GM19193 (cell line): Measurements from ENCODE around the gene UNC13B.

Experiments
- POLR2A ChIP-seq: IDR thresholded peaks from 4 replicates; pipeline ENCODE4 v1.6.1; 2011; ENCODE audit not compliant: insufficient read depth, insufficient read length; ENCODE audit errors: extremely low read depth

UNC13B gene

DNA sequence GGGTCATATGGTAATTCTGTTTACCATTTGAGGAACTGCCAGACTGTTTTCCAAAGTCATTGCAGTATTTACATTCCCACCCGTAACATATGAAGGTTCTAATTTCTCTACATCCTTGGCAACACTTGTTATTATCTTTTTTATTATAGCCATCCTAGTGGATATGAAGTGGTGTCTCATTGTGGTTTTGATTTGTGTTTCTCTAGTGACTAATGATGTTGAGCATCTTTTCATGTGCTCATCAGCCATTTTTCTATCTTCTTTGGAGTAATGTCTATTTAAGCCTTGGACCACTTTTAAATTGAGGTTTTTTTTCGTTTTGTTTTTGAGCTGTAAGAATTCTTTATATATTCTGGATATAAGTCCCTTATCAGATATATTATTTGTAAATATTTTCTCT, 195.3 kb downstream of the UNC13B start:
- no peak for TF ChIP-seq POLR2A

DNA sequence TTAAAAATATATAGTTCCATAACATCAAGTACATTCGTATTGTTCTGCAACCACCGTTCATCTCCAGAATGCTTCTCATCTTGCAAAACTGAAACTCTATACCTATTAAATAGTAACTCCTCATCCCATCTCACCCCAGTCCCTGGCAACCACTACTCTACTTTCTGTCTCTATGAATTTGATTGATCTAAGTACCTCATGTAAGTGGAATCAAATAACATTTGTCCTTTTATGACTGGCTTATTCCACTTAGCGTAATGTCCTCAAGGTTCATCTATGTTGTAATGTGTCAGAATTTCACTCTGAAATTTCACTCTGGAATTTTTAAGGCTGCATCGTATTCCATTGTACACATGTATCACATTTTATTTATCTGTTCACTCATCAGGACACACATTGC, 196.0 kb downstream of the UNC13B start:
- no peak for TF ChIP-seq POLR2A

DNA sequence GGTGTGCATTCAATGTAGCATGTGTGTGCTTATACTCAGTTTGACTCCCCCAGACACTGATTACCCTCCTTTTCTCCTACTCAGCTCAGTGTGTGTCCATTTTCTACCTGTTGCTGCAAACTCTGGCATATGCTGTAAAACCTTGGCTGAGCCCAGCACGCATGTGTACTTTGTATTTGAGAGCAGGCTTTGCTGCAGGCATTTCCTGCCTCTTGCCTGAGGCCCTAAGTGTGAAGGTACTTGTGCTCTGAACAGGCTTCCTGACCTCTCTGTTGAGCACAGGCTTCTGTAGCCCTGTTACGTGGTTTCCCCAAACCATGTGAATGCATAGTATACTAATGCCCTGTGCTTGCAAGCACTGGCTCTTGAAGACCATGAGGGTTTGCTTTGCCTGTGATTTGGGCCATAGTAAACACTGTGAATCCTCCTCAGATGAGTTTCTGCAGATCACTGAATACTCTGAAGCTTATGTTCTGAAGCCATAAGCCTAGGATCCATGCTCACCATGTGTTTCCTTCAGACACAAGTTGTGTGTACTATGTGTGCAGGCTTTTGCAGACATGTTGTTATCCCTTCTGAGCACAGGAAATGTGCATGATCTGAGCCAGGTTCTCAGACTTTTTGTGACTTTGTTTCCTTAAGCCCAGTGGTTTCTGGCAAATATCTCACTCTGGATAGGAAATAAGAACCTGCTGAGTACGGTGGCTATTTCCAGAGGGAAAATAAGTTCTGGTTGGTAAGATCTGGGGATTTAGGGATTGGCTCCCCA, 203.2 kb downstream of the UNC13B start:
- no peak for TF ChIP-seq POLR2A

DNA sequence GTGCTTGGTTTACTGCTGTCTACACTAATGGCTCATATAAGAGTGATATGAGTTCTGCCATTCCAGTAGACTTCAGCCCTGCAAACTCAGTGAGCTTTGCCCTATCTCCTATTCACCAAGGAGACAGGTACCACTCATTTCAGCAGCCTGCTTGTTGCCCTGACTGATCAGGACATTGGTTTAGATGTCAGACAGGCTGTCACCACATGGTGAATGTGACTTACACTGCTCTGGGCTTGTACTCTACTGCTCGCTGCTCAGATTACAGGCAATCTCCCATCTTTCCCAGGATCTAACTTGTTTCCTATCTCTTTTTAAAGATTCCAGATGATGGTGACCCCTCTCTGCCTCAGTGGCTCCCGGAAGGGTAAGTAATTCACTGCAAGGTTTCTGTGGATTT, 204.8 kb downstream of the UNC13B start:
- TF ChIP-seq POLR2A, result no peak

DNA sequence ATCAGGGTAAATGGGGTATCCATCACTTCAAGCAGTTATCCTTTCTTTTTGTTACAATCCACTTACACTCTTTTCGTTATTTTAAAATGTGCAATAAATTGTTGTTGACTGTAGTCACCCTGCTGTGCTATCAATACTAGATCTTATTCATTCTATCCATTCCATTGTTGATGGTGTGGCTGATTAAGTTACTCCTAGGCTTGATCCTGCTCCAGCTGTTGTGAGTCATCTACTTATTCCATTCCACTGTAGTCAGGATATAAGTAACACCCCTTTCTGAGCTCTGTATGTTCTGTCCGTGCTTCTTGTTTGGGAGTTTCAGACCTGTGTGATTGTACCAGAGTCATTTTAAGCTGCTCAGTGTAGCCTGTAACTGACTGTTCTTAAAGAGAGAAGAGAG, 205.6 kb downstream of the UNC13B start:
- TF ChIP-seq POLR2A, result no peak

DNA sequence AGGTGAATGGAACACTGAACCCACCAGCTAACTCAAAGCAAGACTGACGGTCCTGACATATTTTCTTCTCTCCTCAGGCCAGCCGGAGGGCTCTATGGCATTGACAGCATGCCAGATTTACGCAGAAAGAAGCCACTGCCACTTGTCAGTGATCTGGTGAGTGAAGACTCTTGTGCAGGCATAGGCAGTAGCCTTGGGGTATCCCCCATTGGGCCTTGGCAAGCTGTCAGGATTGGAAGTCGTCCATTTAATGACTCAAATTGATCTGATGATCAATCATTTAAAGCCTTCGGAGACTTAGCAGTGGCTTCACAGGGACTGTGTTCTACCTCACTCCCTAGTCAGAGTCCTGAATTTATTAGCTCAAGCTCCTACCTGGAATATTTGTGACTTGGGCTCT, 208.4 kb downstream of the UNC13B start:
- no peak for TF ChIP-seq POLR2A

DNA sequence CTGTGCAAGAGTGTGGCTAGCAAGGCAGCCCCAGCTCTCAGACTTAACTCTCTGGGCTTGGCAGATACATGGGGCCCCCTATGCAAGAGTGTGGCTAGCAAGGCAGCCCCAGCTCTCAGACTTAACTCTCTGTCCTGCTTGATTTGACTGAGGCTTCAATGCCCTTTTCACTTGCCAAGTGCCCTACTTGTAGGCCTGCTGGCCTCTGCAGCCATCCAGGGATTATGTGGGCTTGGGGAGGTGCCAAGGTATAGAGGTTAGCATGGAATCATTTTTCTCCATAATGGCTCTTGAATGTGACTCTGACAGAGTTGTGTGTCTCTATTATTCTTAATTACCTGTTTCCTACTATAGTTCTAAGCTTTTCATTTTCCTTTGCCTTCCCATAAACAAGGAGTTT, 212.6 kb downstream of the UNC13B start:
- TF ChIP-seq POLR2A, result no peak

DNA sequence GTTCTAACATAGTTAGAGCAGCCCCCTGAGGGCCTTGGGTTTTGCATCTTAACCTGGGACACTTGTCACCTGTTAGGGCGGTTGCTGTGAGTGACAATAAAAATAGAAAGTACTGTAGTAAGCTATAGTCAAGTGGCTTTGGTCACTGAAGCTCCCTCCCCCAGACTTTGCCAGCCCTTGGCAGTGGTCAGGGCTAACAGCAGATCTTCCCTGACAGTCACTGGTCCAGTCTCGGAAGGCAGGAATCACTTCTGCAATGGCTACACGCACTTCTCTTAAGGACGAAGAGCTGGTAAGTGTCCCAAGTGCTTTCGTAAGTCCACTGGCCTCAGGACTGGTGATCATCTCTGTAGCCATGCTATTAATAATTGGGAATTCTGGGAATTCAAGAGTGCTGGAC, 213.1 kb downstream of the UNC13B start:
- no peak for TF ChIP-seq POLR2A

DNA sequence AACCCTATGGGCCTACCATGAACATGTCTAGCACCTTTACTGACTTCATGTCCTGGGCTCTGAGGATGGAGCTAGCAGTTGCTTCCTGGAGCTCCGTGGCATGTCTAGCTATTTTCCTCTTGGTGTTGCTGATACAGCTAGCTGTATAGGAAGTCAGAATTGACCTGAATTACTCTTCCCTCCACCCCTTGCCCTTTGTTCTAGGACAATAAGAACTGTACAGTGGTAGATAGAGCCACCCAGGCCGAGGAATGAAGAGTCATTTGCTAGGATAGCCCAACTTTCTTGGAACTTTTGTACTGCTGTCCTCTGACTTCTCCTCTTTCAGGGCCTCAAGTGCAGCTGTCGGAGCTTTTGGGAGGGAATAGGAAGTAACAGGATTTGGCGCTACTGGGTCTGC, 218.2 kb downstream of the UNC13B start:
- no peak for TF ChIP-seq POLR2A

DNA sequence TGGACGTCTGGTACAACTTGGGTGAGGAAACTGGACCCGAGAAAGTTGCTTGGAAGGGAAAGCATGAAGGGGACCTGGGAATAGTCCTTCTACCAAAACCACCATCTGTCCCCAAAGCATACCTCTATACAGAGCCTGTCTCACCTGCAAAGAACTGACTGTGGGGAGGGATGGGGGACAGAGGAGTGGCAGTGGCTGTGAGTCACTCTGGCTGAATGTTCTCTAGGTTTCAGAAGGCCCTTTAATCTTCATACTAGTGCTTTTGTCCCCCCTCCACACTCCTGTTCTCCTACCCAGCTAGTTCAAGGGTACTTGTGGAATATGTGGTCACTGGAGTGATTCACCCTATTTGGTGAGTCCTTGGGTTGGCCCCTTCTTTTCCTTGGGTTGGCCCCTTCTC, 218.8 kb downstream of the UNC13B start:
- TF ChIP-seq POLR2A, result no peak

DNA sequence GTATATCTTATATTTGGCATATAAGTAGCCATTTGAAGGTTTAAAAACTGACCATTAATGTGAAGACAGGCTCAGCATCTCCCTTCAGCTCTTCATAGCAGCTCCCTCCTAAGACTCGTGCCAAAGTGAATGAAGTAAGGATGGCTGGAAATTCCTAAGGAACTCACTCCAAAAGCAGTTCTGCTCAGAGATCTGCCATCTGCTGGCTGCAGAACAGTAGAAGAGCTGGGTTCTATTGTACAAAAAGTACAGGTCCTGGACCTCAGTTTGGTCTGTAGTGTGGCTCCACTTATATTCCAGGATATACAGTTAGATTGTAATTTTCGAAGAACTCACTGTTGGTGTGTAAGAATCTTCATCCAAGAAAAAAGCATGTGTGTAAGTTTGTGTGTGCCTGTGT, 223.2 kb downstream of the UNC13B start:
- TF ChIP-seq POLR2A, result no peak

DNA sequence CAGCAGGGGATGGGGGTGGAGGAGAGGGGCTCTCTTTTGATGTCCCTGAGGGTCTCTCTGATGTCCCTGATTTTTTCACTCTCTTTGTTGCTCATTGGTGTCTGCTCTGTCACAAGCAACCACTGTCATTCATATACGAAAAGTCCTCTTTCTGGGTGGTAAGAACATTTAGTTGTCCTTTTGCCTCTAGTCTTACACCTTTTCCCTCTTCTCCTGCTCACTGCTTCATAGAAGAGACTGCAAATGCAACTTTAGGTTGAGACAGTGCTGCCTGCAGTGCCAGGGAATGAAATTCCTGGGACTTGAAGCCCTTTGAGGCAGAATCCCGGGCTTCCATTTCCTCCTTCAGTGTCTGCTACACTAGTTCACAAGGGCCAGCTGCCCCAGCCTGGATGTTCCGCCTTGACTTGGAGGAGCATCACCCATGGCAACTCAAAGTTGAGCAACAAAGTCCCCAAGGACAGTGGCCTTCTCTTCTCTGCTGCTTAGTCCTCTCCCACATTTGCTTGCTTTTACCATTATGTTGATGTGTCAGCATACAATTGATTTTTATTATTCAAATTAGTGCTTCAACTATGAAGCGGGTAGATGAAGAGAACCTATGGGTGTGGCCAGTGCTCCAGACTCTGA, 233.4 kb downstream of the UNC13B start:
- TF ChIP-seq POLR2A, result no peak

DNA sequence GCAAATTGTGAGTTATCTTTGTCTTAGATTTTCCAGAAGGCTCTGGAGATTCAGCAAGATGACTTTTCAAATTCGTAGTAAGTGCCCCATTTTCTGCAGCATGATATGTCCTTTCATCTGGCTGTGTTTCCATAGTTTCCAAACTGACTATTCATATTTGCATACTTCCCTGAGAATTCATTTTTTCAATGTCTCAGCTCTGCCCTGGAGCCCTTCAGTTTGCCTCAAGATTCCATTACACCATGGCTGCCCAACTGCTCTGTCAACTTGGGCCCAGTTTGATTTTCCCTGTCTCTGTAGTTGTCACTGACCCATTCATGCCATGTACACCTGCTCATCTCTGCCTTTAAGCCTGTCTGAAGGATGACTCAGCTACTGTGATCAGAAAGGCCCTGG, 233.9 kb downstream of the UNC13B start:
- no peak for TF ChIP-seq POLR2A

DNA sequence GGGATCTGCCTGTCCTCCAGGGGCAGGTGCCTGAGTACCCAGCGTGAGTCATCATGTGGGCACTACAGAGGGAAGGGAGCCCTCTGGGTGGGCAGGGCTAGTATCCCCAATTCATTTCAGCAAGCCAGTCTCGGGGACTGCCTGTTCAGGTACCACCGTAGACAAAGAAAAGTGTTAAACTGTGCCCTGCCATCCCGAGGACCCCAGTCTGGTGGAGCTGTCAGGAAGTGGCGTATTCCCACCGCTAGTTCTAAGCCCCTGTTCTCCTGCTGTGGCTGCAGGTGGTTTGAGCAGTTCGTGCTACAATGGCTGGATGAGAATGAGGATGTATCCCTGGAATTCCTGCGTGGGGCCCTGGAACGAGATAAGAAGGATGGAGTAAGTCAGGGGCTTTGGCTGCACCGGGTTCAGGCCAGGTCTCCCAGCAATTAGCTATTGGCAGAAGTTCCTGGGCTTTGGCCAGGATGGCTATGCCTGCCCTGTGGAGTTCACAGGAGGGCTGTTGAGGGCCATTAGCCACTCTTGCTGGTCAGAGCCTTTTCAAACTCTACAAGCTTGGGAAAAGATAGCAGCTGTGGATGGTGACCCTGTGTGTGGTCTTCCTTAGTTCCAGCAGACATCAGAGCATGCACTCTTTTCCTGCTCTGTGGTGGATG, 234.9 kb downstream of the UNC13B start:
- TF ChIP-seq POLR2A, result no peak

DNA sequence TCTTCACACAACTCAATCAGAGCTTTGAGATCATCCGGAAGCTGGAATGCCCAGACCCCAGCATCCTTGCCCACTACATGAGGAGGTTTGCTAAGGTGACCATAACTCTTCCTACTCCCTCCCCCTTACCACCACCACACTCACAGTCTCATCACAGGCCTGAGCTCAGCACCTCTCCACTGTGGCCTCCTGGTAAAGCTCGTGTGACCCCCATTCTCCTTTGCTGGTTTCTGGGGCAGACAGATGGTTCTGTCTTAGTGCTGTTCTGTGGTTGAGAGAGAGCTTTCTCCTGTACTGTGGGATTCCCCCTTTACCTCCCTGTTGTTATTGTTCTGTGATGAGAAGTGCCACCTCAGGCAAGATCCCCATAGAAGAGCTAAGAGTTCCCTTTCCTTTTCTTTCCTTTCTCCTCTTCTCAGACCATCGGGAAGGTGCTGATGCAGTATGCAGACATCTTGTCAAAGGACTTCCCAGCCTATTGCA, 235.4 kb downstream of the UNC13B start:
- no peak for TF ChIP-seq POLR2A

DNA sequence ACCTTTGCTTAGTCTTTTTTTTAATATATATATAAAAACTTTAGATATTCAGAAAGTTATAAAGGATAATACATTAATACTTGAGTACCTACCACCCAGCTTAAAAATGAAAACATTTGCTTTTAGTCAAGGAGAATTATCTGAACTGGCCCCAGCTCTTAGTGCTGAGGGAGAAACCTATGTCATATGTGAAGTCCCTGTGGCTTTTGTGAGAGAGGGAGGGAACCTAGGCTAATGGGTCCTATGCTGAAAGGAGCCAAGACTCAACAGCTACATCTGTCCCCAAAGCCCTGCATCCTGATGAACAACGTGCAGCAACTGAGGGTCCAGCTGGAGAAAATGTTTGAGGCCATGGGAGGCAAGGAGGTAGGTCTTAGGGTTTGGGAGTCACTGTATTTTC, 236.1 kb downstream of the UNC13B start:
- no peak for TF ChIP-seq POLR2A

DNA sequence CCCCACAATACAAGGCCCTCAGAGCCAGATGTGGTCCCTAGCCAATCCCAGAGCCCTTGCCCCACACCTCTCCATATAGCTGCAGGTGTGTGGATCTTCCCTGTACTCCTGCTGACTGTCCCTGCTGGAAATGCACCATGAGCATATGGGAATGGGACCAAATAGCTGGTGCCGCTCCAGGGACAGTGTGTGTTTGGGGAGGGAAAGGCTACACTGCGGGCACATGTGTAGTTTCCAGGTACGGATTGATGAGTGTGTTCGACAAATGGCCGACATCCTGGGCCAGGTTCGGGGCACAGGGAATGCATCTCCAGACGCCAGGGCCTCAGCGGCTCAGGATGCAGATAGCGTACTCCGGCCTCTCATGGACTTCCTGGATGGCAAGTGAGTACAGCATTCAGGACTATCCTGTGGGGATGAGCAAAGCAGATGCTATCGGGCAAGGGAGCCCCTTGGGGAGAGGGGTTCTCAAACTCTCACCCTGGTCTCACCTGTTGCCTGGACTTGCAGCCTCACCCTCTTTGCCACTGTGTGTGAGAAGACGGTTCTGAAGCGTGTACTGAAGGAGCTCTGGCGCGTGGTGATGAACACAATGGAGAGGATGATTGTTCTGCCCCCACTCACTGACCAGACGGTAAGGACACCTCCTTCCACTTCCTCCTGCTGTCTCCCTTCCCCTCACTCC, 237.0 kb downstream of the UNC13B start:
- TF ChIP-seq POLR2A, result no peak
